ENCODE results near the gene ZNF277. TPM values are rescaled to one million over a fixed set of nuclear protein-coding genes. Genes with fewer than 3 reads are reported as not detected.
A peak's percentile ranks its signal among the peaks of the same experiment; 100 is the strongest.
"Not testable (repeated sequence)": the region's sequence is repeated elsewhere in the genome, so short reads cannot be mapped to it uniquely, and the experiment has no call there.

The ZNF277 gene
- total RNA-seq, 1 experiment from 2014 or later = 34.5 TPM

DNA sequence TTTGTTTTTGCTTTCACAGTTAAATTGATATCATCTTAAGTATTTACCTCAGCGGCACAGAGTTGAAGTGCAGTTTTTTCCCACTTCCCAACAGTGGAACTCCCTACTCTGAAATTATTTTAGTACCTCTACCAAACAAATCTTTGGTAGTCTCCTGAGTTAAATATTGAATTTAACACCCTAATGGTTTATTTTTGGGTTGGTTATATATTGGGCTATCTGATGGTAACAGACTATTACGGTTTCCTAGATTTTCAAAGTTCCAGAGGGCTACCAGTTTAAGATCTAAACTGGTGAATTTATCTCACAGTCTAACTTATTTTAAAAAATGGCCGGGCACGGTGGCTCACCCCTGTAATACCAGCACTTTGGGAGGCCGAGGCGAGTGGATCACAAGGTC lies 1.3 kb downstream of the ZNF277 start:
- no peak for DNase-seq (ENCODE audit: low read depth)

DNA sequence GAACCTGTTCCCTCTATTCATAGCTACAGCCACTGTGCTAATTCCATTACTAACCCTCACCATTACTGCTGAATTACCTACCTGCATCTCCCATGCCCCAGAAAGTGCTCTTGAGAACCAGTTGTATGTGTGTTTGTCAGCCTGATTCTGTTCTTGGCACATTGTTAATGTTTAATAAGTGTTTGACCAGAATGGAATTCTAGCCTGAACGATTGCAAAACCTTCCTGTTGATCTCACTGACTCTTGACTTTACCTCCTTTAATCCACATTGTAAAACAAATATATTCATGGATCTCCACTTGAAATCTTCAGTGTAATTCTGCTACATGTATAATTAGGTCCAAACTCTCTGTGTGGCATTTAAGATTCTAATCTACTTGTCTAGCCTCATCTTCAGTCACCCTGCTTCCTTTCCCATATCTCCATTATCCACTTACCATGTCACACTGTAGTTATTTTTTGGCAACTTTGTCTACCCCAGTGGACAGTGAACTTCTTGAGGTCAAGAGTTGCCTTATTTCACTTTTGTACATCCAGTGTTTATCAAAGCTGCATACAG lies 4.9 kb downstream of the ZNF277 start:
- no peak for DNase-seq (ENCODE audit: low read depth)

DNA sequence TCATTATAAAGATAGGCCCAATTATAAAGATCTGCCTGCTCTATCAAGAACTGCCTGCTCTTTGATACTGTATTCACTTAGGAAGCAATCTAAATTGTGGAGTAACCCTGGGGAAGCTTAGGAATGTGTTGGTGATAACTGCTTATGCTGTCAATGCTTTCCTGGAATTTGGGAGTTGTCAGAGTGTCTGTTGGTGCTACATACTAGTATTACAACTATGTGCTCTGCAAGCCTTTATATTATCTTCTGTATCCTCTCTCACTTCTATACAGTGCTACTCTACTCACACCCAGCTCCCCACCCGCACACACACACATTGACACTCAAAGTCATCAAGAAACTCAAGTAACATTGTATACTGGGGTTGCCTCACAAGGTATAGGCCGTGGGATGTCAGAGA lies 6.1 kb downstream of the ZNF277 start:
- DNase-seq (ENCODE audit: low read depth) = no peak

DNA sequence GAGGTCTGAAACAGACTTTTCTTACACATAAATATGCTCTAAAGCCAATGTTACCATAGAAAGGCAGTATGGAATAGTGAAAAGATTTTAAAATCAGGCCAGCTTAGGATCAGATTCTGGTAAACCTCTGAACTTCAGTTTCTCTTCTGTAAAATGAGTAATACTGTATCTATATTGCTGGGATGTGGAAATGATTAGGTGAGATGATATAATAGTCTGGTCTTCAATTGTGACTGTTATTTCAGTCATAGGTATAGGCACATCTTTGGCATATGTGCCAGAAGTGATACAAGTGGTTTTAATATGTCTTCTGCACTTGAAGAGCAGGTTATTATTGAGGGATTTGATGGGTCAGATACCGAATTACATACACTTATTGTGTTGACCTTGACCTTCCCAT lies 7.2 kb downstream of the ZNF277 start:
- no peak for DNase-seq (ENCODE audit: low read depth)

DNA sequence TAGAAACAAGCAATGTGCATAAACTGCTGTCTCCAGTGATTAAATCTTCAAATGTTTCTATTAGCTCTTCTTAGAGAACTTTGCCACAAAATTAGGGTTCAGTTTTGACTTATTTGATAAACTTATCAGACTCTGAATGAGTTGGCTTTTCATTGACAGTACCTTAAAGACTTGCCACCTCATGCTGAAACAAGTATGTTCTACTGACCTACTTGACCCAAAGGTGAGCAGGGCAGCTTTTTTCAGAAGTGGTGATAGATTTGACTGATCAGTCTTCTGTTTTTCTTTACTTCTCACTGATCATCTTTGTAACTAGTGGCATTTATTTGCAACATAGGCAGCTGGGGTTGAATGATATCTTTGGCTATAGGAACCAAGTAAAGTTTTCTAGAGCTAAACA lies 7.8 kb downstream of the ZNF277 start:
- DNase-seq (ENCODE audit: low read depth) = no peak

DNA sequence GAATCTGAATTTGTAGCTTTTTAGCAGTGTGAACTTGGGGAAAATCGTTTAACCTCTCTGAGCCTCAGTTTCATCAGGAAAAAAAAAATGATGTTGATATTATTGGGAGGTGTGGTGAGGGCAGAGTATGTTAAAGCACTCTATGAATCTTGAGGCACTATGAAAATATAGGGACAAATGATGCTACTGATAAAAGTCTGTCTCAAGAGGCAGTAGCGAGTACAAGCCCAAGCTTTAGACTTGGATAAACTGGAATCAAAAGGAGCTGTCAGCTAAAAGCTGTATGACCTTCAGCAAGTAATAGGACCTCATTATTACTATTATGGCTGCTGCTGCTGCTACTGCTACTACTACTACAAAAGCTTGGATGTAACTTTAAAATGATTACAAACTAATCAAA lies 8.4 kb downstream of the ZNF277 start:
- peak; percentile 6 for DNase-seq (ENCODE audit: low read depth)

DNA sequence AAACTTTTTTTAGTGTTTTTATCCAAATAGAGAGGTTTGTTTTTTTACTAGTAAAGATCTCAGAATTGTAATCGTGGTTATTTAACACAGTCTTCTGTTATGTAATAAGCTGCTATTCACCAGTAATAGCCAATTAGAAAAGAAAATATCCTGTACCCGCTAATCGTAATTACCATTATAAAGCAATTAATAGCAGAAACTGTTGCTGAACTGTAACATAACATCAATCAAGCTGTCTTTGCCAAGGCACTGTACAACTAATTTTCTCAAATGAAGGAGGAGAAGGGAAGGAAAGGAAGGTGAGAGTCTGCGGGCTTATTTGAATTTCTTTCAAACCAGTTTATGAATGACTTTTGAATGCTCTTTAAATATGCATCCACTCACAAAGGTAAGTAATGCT lies 9.3 kb downstream of the ZNF277 start:
- no peak for DNase-seq (ENCODE audit: low read depth)

DNA sequence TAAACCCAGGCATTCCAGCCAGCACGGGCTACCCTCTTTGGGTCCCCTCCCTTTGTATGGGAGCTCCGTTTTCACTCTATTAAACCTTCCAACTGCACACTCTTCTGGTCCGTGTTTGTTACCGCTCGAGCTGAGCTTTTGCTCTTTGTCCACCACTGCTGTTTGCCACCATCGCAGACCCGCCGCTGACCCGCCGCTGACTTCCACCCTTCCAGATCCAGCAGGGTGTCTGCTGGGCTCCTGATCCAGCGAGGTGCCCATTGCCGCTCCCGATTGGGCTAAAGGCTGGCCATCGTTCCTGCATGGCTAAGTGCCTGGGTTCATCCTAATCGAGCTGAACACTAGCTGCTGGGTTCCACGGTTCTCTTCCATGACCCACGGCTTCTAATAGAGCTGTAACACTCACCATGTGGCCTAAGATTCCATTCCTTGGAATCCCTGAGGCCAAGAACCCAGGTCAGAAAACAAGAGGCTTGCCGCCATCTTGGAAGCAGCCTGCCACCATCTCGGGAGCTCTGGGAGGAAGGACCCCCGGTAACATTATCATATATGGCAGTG lies 14.5 kb downstream of the ZNF277 start:
- no peak for DNase-seq (ENCODE audit: low read depth)

DNA sequence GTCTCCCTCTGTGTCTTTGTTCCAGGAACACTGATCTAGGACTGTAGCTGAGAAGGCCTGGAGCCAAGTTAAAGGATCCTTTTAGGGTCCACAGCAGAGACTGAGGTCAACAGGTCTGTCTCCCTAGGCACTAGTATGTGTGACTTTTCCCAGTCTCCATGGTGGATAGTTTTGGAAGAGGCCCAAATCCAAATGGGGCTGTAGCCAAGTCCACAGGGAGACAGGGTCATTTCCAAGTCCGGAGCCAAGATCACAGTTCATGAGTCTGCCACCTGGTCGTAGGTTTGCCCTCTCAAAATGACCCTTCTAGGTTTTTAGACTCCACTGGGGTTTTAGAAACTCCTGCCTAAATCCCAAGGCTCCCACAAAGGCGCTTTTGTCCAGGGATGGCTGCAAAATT lies 16.8 kb downstream of the ZNF277 start:
- no peak for DNase-seq (ENCODE audit: low read depth)

DNA sequence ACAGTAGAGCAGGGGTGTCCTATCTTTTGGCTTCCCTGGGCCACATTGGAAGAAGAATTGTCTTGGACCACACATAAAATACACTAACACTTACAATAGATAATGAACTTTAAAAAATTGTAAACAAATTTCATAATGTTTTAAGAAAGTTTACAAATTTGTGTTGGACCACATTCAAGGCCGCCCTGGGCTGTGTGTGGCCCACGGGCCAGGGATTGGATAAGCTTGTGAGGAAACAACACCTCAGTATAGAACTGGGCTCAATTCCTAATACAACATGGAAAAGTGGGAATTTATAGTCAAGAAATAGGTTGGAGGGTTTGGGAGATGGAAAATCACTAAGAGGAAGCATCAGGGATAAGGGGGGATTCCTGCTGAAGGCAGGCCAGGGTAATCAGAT lies 17.7 kb downstream of the ZNF277 start:
- DNase-seq (ENCODE audit: low read depth) = no peak

DNA sequence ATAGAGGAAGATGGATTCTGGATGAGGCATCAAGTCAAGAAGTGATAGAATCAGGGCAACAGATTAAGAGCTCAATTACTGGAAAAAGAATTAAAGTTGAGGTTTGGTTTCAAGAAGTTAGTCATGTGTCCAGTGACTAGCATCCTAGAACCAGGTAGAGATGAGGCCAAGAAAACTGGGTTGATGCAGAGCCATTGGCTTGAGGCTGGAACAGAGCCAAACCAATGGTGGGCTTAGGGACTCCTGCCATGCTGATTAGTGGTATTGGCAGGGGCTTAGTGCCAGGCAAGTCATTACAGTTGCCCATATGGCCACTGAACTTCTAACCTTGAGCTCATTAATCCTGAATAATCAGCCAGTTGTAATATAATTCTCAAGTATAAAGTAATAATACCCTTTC lies 18.5 kb downstream of the ZNF277 start:
- peak; percentile 10 for DNase-seq (ENCODE audit: low read depth)

DNA sequence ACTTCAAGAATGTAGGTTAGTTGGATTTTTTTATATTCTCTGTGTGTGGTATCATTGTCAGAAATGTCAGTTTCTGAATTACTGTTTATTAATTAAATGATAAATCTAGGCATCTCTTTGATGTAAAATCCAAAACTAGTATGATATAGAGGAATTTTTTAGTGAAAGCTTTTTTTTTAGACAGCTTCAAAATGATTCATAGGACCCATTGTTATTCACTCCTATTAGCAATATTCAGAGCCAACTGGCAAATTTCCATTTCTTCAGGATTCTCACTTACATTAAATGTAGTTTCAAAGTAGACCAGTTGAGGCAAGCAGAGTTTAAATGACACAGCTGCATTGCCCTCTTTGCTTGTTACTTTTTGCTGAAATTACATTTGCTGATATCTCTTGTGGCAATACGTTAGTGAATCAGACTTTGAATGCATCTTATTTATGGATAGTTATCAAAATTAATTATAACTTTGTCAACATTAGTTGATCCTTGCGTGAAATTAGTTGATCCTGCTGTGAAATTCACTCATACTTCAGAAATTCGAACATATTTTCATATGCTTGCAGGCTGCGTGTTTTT lies 20.3 kb downstream of the ZNF277 start:
- DNase-seq (ENCODE audit: low read depth) = no peak

DNA sequence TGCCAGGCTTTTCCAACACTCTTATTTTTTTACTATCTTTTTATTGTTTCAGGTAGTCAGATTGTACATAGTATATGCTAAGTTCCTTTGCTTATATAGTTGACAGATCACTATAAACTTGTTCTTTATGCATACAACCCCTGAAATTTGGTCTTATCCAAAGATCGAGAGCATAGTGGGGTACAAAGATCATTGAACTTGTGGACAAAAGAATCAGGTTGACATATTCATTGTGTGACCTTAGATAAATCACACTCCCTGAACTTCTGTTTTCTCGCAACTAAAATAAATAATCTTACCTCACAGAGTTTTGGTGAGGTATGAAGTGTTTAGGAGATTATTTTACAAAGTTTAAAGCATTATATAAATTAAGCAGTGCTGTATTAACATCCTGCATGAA lies 22.1 kb downstream of the ZNF277 start:
- DNase-seq (ENCODE audit: low read depth) = no peak

DNA sequence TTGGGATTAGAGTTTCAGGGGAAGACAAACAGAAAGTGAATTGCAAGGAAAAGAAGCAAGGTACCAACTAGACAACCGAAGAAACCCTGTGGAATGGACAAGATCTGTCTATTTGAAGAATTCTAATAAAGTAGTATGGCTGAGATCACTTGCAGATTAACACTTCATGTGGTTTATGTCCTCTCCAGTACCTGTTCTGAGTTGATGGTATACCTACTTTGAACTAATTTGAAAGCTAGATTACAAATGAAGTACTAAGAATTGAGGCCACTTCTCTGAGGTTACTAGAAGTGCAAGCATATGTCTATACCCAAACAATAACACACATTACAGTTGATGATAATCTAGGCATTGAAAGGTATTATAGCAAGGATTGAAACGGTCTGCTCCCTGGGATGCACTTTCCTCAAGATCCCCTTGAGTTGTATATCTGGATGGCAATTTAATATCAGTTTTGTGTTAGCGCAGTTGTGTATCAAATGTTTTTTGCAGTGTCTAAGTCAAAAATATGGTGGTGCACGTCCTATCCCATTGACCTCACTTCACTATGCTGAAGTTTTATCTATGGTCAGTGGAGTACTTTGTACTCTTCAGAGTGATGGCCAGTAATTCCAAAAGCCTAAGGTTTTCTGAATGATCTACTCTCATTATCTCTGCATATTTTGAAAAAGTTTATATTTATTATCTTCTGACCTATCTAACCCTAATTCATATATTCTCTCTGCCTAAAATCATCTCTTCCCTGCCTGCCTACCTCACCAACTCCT lies 25.9 kb downstream of the ZNF277 start:
- DNase-seq (ENCODE audit: low read depth) = no peak

DNA sequence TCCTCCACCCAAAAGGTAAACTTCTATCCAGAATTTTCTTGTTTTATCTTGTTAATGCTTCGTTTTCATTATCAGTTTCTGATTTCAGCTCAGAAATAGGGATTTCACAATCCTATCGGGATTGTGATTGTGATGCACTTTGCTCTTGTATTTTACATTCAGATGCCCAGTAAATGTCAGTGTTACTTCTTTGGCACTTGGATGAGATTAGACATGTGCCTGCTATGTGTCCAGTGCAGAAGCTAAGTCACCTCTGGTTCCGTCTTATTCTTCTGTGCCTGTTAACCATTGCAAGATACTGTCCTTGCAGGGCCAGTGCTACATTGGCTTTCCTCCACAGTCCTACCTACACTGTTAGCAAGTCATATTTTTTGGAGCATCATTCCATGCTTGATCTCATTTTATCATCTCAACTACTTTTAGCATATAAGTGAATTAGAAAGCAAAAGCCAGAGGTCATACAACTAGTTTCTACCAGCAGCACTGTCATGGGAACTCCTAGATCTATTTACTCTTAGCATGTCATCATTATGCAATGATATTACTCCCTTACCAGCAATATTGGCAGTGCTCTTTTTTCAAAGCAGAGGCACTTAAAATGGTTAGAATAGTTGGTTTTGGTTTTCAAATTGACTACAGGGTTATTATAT lies 26.7 kb downstream of the ZNF277 start:
- no peak for DNase-seq (ENCODE audit: low read depth)

DNA sequence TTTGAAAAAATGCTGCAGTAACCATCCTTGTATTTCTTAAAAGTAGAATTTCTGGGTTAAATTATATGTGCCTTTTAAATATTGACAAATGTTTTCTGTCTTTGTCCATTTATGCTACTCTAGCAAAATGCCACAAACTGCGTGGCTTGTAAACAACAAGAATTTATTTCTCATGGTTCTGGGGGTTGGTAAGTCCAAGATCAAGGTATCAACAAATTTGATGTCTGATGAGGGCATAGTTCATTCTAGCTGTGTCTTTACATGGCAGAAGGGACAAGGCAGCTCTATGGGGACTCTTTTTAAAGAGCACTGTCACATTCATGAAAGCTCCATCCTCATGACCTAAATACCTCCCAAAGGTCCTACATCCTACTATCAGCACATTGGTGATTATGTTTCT lies 27.7 kb downstream of the ZNF277 start:
- no peak for DNase-seq (ENCODE audit: low read depth)

DNA sequence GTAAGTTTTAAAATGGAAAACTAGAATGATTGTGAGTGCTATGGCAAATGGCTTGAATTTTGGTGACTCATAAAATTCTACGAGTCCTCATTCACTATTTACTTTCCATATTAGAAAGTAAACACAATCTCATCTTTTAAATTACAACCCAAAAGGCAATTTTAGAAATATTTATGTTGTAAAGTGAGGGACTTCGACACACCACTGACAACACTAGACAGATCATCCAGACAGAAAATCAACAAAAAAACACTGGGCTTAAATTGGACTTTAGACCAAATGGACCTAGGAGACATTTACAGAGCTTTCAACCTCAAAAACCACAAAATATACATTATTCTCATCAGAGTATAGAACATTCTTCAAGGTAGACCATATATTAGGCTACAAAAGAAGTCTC lies 30.1 kb downstream of the ZNF277 start:
- DNase-seq (ENCODE audit: low read depth) = no peak

DNA sequence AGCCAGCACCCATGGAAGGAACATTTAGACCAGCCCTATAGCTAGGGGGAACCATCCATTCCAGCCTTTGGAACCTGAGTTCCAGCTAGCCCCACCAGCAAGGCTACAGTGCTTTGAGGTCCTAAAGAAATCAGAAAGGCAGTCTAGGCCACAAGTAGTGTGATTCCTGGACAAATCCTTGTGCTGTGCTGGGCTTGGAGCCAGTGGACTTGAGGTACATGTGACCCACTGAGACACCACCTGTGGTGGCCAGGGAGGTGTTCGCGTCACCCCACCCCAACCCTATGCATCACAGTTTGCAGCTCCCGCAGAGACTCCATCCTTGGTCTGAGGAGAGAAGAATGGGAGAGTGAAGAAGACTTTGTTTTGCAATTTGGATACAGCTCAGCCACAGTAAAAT lies 31.8 kb downstream of the ZNF277 start:
- DNase-seq (ENCODE audit: low read depth) = peak; percentile 20

DNA sequence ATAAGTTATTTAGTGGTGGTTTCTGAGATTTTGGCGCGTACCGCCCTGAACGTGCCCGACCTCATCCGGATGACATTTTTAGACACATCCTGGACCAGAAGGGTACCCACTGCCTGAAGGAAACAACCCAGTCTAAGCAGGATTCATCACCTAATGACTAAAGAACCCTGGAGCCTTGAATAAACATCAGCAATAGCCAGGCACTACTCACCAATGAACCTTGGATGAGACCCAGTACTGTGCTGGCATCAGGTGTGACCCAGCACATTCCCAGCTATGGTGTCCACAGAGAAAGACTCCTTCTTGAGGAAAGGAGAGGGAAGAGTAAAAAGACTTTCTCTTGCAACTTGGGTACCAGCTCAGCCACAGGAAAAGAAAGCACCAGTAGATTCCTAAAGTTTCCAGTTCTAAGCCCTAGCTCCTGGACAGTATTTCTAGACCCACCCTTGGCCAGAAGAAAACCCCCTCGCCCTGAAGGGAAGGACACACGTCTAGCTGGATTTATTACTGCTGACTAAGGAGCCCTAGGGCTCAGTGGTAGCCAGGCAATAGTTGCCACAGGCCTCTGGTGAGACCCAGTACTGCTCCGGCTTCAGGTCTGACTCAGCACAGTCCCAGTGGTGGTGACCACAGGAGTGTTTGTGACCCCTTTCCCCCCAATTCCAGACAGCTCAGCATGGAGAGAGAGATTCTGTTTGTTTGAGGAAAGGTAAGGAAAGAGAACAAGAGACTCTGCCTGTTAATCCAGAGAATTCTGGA lies 32.5 kb downstream of the ZNF277 start:
- DNase-seq (ENCODE audit: low read depth) = peak; percentile 88

DNA sequence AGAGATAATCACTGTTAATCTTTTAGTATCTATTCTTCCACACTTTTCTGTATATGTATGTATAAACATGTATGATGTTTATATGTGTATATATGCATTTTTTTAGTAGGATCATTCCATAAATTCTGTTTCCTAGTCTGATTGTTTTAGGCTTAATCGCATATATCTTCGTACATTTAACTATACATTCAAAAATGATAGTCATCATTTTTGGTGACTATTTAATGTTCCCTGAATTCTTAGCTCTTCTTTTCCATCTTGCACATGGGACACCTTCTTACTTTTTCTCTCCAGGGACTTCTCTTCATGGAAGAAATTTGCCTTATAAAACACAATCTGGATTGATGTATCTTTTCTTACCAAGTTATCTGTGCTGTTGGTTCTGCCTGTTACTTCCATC lies 42.1 kb downstream of the ZNF277 start:
- no peak for DNase-seq (ENCODE audit: low read depth)

DNA sequence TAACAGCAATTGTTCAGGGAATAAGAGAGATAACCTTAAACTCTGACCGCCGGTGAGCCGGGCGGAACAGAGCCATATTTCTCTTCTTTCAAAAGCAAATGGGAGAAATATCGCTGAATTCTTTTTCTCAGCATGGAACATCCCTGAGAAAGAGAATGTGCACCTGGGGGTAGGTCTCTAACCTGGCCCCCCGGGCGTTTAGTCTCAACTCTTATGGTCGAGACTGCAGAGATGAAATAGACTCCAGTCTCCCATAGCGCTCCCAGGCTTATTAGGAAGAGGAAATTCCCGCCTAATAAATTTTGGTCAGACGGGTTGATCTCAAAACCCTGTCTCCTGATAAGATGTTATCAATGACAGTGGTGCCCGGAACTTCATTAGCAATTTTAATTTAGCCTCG lies 43.5 kb downstream of the ZNF277 start:
- DNase-seq (ENCODE audit: low read depth) = not testable (repeated sequence)

DNA sequence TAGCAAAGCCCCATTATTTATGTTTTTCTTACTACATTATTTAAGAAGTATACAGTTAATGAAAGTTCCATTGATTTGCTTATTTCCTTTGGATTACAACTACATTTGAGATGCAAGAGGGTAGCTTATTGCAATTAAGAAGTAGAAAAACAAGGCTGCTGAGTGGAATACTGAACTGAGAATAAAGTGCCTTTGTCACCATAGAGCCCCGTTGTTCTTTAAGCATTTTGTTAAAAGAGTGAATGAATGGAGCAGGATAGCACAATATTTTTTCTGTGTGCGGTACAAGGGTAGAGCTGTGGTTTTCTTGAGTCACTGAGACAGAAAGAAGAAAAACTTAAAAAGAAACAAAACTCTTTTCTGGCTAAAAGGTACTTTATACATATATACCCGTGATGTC lies 45.6 kb downstream of the ZNF277 start:
- DNase-seq (ENCODE audit: low read depth) = no peak

All from RPMI7951 (cell line).